GM21447 (cell line): ENCODE results near the gene ASB1.

Experiments
- ATAC-seq: cut with Tn5 transposase; IDR thresholded peaks from one replicate; pipeline ENCODE4 v1.9.1; 2021; ENCODE audit not compliant: unreplicated experiment

Gene ASB1

GRCh38 chr2:238426568-238427434, at the start of gene ASB1:
TSS of gene ASB1 (plus strand) at chr2:238426927. CDS start at chr2:238427071, 144 bp downstream.
- peak; percentile 76 for ATAC-seq

GRCh38 chr2:238378230-238379095, 48.3 kb upstream of the ASB1 start:
- ATAC-seq, result no peak

GRCh38 chr2:238379096-238379810, 47.5 kb upstream of the ASB1 start:
- no peak for ATAC-seq

- ATAC-seq, result no peak
Measured at GRCh38 chr2:238380336-238380735, 46.4 kb upstream of the ASB1 start.

- ATAC-seq, result no peak
Measured at GRCh38 chr2:238380785-238381184, 45.9 kb upstream of the ASB1 start.

GRCh38 chr2:238381341-238382115, 45.2 kb upstream of the ASB1 start:
- ATAC-seq, result no peak

- ATAC-seq, result no peak
Measured at GRCh38 chr2:238382381-238382781, 44.3 kb upstream of the ASB1 start.

- no peak for ATAC-seq
Measured at GRCh38 chr2:238383135-238383534, 43.6 kb upstream of the ASB1 start.

GRCh38 chr2:238383743-238384380, 42.9 kb upstream of the ASB1 start:
- no peak for ATAC-seq

GRCh38 chr2:238387332-238387731, 39.4 kb upstream of the ASB1 start:
- ATAC-seq, result no peak

- no peak for ATAC-seq
Measured at GRCh38 chr2:238388794-238389193, 37.9 kb upstream of the ASB1 start.

GRCh38 chr2:238389988-238390589, 36.6 kb upstream of the ASB1 start:
- no peak for ATAC-seq

- no peak for ATAC-seq
Measured at GRCh38 chr2:238391042-238391689, 35.6 kb upstream of the ASB1 start.

- no peak for ATAC-seq
Measured at GRCh38 chr2:238396663-238397062, 30.1 kb upstream of the ASB1 start.

- no peak for ATAC-seq
Measured at GRCh38 chr2:238397356-238397755, 29.4 kb upstream of the ASB1 start.

GRCh38 chr2:238398577-238398976, 28.1 kb upstream of the ASB1 start:
- ATAC-seq, result no peak

GRCh38 chr2:238399094-238399493, 27.6 kb upstream of the ASB1 start:
- no peak for ATAC-seq

GRCh38 chr2:238401551-238401950, 25.2 kb upstream of the ASB1 start:
- no peak for ATAC-seq
